GM19351 (cell line): ENCODE data around the gene TOP3B.

Experiments
- ATAC-seq: cut with Tn5 transposase; IDR thresholded peaks from one replicate; pipeline ENCODE4 v1.9.1; 2021; ENCODE audit warnings: mild to moderate bottlenecking, moderate library complexity; ENCODE audit not compliant: unreplicated experiment

TOP3B gene

GRCh38 chr22:21964234-21964633 is 18.4 kb downstream of the TOP3B start:
- no peak for ATAC-seq

- ATAC-seq, result no peak
Measured at GRCh38 chr22:21963790-21964211, 18.8 kb downstream of the TOP3B start.

GRCh38 chr22:21963286-21963685 is 19.3 kb downstream of the TOP3B start:
- no peak for ATAC-seq

- ATAC-seq, result no peak
Measured at GRCh38 chr22:21962655-21962949, 20.0 kb downstream of the TOP3B start.

- ATAC-seq, result no peak
Measured at GRCh38 chr22:21961886-21962654, 20.5 kb downstream of the TOP3B start.

- no peak for ATAC-seq
Measured at GRCh38 chr22:21961127-21961867, 21.3 kb downstream of the TOP3B start.

- no peak for ATAC-seq
Measured at GRCh38 chr22:21960200-21961126, 22.1 kb downstream of the TOP3B start.

- ATAC-seq, result no peak
Measured at GRCh38 chr22:21959274-21960074, 23.1 kb downstream of the TOP3B start.

- no peak for ATAC-seq
Measured at GRCh38 chr22:21958360-21959273, 24.0 kb downstream of the TOP3B start.

- ATAC-seq, result peak; percentile 56
Measured at GRCh38 chr22:21952586-21953571, 29.7 kb downstream of the TOP3B start, which contains the start of gene PPM1F. TSS of gene PPM1F (minus strand) at chr22:21952848. CDS start at chr22:21946048, 6,800 bp downstream.

GRCh38 chr22:21951931-21952465 is 30.6 kb downstream of the TOP3B start:
- ATAC-seq, result no peak

GRCh38 chr22:21951062-21951461 is 31.5 kb downstream of the TOP3B start:
- ATAC-seq, result no peak

- ATAC-seq, result no peak
Measured at GRCh38 chr22:21949948-21950347, 32.6 kb downstream of the TOP3B start.

- ATAC-seq, result no peak
Measured at GRCh38 chr22:21949569-21949918, 33.0 kb downstream of the TOP3B start.

GRCh38 chr22:21948824-21949568 is 33.6 kb downstream of the TOP3B start:
- no peak for ATAC-seq

- no peak for ATAC-seq
Measured at GRCh38 chr22:21948390-21948789, 34.2 kb downstream of the TOP3B start.
